Activated CD8-positive, alpha-beta memory T cell treated with anti-CD3 and anti-CD28 coated beads, Interleukin-2, amount 50 U/mL, for 1 hour (primary cell): ENCODE results near the gene HSPA1L.

Experiments used
- DNase-seq: peaks from one replicate; pipeline ENCODE4 v3.0.0-alpha.2; 2020; ENCODE audit errors: extremely low read depth

HSPA1L gene

DNA sequence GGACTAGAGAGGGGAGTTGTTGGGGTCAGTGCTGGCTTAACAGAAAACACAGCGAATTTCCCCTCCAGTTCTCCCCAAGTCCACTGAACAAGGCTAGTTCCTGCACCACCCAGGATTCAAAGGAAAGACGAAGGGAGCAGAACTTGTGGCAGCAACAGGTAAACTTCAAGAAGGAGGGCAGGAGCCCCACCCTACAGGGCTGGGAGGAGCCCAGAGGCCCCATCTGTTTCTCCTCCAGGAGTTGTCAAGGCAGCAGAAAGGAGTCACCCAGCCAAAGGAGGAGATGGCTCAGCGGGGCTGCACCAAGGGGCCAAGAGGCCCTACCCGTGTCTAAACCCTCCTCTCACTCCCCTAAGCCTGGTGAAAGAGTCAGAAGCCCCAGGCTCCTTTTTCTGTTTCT, 50.9 kb downstream of the HSPA1L start:
- DNase-seq, result no peak

DNA sequence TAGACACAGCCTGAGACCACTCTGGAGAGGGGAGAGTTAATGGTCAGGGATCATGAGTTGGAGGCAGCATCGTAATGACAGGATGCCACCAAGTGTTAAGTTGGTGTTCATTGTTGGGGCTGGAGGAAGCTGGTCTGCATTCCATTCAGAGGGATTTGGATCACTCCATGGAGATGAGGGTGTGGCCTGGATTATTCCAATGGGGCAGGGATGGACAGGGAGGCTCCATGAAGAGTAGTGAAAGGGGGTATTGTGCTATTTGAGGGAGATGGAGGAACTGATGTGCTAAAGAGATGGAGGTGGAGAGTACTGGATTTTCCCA, 51.5 kb downstream of the HSPA1L start:
- DNase-seq, result no peak

DNA sequence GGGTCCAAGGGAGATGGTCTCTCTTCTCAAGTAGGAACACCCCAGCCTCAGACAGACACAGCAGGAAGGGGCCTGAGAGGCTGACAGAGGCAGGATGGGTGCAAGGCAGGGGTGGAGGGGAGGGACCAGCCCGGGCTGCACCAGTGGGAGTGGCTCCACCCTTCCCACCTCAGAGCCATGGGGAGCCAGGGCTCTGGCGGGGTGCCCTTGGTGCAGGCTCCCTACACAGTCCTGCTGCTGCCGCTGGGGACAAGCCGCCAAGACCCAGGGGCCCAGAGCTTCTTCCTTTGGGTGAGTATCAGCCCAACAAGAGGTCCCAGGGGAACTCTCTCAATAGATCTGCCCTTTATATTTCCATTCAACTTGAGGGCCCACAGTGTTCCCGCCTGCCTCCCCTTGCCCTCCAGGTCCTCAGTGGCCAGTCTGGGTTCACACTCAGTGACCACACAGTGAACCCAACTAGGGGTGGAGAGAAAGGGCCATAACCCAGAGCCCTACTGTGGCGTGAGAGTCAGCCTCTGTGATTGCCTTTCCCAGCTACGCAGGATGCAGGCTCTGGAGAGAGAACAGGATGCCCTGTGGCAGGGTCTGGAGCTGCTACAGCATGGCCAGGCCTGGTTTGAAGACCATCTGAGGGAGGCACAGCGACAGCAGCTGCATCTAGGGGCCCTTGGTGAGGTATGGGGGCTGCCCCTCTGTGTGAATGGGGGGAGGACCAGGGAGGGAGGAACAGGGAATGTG, 52.0 kb downstream of the HSPA1L start:
- no peak for DNase-seq

DNA sequence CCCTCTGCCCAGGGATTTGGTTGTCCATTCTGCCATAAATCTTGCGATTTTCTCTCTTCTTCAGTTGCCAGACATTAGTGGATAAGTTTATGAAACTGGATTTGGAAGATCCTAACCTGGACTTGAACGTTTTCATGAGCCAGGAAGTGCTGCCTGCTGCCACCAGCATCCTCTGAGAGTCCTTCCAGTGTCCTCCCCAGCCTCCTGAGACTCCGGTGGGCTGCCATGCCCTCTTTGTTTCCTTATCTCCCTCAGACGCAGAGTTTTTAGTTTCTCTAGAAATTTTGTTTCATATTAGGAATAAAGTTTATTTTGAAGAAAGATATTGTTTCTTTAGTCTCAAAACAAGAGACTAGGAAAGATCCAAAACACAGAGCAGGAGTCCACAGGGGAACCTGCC, 52.7 kb downstream of the HSPA1L start, which contains the start of gene SAPCD1:
SAPCD1 (plus strand) TSS at position 301 of the 400 bp plus-strand sequence. CDS start 399 bp downstream, outside the sequence.
- DNase-seq, result no peak

DNA sequence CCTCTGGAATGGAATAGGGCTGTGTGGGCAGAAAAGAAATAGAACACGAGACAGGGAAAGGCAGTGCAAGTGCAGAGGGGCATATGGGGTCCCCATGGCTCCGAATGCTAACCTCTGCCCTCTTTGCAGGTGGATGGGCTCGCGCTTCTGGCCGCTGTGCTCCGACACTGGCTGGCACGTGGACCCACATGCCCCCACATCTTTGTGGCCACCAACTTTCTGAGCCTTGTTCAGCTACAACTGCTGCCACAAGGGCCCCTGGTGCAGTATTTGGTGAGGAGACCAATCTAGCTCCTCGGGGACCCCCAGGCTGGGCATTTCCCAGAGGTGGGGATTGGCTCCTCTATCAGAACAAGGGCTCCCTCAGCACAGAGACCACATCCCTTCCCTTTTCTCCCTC, 53.7 kb downstream of the HSPA1L start:
- DNase-seq, result no peak

DNA sequence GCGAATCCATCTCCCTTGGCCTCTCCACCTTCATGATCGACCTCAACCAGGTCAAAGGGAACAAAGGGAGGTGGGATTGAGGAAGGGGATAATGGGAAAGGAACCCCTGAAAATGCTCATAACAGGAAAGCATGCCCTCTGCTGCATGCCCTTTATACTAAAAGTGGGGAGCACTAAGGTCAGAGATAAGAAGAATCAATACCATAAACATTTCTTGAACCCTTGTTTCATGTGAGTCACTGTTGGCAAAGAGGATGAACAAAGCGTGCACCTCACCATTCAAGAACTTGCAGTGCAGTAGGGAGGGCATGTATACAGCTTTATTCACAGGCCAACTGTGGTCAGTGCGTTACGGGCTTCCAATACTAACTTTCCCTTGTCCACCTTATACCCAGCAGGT, 54.3 kb downstream of the HSPA1L start:
- no peak for DNase-seq
